ENCODE results near the gene C1QA.

C1QA gene

DNA sequence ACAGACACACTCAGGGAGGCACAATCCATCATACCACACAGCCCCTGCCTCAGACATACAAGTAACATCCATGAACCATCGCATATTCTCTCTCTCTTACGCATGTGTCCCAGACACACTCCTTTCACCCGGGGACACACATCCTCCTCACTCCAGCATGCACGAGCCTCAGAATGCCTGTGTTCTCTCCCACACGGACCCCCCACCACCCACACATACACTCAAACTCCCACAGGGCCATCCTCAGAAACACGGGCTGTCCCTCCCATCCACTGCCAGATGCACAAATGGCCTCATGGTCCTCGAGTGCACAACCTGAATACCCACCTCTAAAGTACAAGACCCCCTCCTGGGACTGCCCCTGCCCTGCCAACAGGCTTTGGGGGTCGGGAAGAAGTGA is 4.8 kb downstream of the C1QA start:
- no peaks in the 10 kb centered on the region for H3K36me3 ChIP-seq
- TF ChIP-seq, protein P1, sequence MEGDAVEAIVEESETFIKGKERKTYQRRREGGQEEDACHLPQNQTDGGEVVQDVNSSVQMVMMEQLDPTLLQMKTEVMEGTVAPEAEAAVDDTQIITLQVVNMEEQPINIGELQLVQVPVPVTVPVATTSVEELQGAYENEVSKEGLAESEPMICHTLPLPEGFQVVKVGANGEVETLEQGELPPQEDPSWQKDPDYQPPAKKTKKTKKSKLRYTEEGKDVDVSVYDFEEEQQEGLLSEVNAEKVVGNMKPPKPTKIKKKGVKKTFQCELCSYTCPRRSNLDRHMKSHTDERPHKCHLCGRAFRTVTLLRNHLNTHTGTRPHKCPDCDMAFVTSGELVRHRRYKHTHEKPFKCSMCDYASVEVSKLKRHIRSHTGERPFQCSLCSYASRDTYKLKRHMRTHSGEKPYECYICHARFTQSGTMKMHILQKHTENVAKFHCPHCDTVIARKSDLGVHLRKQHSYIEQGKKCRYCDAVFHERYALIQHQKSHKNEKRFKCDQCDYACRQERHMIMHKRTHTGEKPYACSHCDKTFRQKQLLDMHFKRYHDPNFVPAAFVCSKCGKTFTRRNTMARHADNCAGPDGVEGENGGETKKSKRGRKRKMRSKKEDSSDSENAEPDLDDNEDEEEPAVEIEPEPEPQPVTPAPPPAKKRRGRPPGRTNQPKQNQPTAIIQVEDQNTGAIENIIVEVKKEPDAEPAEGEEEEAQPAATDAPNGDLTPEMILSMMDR (IDR thresholded peaks at IDR 0.05; ENCODE audit: low read depth, low read length) = no peak

DNA sequence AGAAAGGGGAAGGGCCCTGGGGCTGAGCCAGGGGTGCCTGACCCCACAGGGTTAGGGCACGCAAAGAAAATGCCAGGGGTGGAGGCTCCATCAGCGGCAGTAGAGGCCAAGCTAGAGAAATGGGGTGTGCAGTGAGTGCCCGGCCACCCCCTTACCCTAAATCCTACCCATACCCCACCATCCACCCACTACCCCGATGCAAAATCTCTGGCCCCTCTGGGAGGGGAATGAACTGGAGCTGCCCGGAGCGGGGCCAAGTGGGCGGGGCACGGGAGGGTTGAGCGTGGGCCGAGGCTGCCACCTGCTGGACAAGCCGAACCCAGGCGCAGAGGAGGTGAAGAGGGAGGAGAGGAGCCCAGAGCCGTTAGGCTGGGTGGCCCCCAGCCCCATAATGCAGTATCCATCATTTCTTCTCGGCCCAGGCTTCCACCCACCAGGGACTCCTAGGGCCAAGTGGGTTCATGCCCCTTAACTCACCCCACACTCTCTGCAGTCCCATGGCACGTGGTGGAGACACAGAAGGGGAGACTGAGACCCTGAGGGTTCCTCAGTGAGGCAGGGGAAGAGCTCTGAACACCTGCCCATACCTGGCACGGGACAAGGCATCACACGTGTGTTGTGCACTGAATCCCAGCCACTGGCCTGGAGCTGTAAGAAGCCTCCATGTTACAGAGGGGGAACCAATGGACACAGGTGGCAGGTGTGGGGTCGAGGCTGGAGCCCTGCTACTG is 5.6 kb downstream of the C1QA start:
- no peak overlapping the region for H3K27ac ChIP-seq
- no peaks in the 10 kb centered on the region for H3K36me3 ChIP-seq
- DNase-seq = peak; percentile 81
- no peaks in the 10 kb centered on the region for H3K27me3 ChIP-seq (ENCODE audit: insufficient read depth, low read depth, severe bottlenecking)
- H3K4me3 ChIP-seq (ENCODE audit: low read depth, low read length) = no peak overlapping the region
- TF ChIP-seq, protein P1 (IDR thresholded peaks at IDR 0.05; ENCODE audit: low read depth, low read length) = peak; percentile 93
- H3K9me3 ChIP-seq (ENCODE audit: severe bottlenecking) = no peaks in the 10 kb centered on the region

More for the DNA sequence above, 4.8 kb downstream of the C1QA start:
- Histone ChIP-seq H3K27ac (no peak overlapping the region), H3K4me3 (ENCODE audit: low read depth, low read length) (no peak overlapping the region), H3K9me3 (ENCODE audit: severe bottlenecking) (no peaks in the 10 kb centered on the region), H3K27me3 (ENCODE audit: insufficient read depth, low read depth, severe bottlenecking) (no peaks in the 10 kb centered on the region)
- DNase-seq = no peak

DNA sequence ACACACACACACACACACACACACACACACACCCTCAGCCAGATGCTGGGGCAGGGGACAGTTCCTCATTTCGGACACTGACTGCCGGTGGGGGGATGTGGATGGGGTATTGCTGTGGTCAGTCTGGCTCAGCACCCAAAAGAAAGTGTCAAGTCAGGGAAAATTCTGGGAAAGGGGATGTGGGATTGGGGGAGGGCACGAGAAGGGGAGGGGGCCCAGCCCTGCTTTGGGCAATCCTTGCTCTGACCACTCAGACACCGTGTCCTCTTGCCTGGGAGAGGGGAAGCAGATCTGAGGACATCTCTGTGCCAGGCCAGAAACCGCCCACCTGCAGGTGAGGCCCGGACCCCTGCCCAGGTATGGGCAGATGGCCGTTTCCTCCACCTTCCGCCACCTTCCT is 7.0 kb downstream of the C1QA start, which contains the start of gene C1QC:
Gene C1QC, plus strand, starts transcription at position 253 of the 400 bp plus-strand sequence. CDS start 391 bp downstream, outside the sequence.
- H3K27me3 ChIP-seq (ENCODE audit: insufficient read depth, low read depth, severe bottlenecking) = no peaks in the 10 kb centered on the region
- no peak within 1 kb of the TSS for H3K27ac ChIP-seq
- DNase-seq = no peak
- no peak within 1 kb of the TSS for H3K4me3 ChIP-seq (ENCODE audit: low read depth, low read length)
- TF ChIP-seq, protein P1 (IDR thresholded peaks at IDR 0.05; ENCODE audit: low read depth, low read length) = no peak
- no peaks in the 10 kb centered on the region for H3K9me3 ChIP-seq (ENCODE audit: severe bottlenecking)
- no peaks in the 10 kb centered on the region for H3K36me3 ChIP-seq

DNA sequence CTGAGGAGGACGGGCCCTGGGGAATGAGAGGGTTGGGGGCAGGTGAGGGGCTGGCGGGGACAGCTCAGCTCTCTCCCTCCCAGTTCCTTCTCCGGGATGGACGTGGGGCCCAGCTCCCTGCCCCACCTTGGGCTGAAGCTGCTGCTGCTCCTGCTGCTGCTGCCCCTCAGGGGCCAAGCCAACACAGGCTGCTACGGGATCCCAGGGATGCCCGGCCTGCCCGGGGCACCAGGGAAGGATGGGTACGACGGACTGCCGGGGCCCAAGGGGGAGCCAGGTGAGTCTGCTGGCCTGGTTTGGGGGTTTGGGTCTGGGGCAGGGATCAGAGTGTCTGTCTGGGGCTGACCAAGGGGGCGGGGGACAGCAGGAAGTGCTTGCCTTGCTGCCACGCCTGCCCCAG is 7.5 kb downstream of the C1QA start:
- Histone ChIP-seq H3K36me3 (no peaks in the 10 kb centered on the region), H3K27me3 (ENCODE audit: insufficient read depth, low read depth, severe bottlenecking) (no peaks in the 10 kb centered on the region), H3K9me3 (ENCODE audit: severe bottlenecking) (no peaks in the 10 kb centered on the region), H3K4me3 (ENCODE audit: low read depth, low read length) (no peak overlapping the region), H3K27ac (no peak overlapping the region)
- DNase-seq = no peak
- TF ChIP-seq, protein P1 (IDR thresholded peaks at IDR 0.05; ENCODE audit: low read depth, low read length) = no peak

DNA sequence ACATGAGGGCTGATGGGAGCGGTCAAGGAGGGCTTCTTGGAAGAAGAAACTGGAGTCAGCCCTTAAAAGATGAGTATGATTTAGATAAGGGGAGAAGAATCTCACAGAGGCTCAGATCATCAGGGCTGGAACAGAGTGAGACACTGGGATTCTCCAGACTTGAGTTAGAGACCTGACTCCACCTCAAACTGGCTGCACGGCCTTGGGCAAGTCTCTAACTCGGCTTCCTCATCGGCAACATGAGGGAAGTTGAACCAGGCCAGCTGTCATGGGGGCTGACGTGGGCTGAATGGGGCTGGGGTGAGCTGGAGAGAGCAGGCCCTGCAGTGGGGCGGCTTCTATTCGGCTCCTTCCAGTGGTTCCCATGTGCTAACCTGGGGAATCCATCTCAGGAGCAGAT is 9.5 kb downstream of the C1QA start:
- DNase-seq = no peak
- TF ChIP-seq, protein P1 (IDR thresholded peaks at IDR 0.05; ENCODE audit: low read depth, low read length) = no peak
- no peak overlapping the region for H3K4me3 ChIP-seq (ENCODE audit: low read depth, low read length)
- no peaks in the 10 kb centered on the region for H3K9me3 ChIP-seq (ENCODE audit: severe bottlenecking)
- H3K27me3 ChIP-seq (ENCODE audit: insufficient read depth, low read depth, severe bottlenecking) = no peaks in the 10 kb centered on the region
- no peak overlapping the region for H3K27ac ChIP-seq
- no peaks in the 10 kb centered on the region for H3K36me3 ChIP-seq

DNA sequence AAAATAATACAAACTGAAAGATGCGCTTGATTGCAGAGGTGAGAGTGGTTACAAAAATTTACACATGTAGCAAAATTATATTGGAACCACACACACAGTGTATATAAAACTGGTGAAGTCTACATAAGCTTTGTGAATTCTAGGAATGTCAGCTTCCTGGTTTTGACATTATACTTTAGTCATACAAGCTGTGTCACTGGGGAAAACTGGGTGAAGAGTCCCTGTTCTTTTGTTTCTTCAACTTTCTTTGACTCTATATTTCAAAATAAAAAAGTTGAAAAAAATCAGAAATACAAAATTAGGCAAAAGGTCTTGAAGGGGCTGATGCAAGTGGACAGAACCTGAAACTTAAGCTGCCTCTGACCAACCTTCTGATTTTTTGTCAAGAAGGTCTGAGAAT is 10.0 kb downstream of the C1QA start:
- Histone ChIP-seq H3K4me3 (ENCODE audit: low read depth, low read length) (no peak overlapping the region), H3K36me3 (no peaks in the 10 kb centered on the region), H3K9me3 (ENCODE audit: severe bottlenecking) (no peaks in the 10 kb centered on the region), H3K27ac (no peak overlapping the region), H3K27me3 (ENCODE audit: insufficient read depth, low read depth, severe bottlenecking) (no peaks in the 10 kb centered on the region)
- TF ChIP-seq, protein P1 (IDR thresholded peaks at IDR 0.05; ENCODE audit: low read depth, low read length) = no peak
- DNase-seq = no peak
